ENCODE measurements around the gene RBM17.

Gene RBM17

DNA sequence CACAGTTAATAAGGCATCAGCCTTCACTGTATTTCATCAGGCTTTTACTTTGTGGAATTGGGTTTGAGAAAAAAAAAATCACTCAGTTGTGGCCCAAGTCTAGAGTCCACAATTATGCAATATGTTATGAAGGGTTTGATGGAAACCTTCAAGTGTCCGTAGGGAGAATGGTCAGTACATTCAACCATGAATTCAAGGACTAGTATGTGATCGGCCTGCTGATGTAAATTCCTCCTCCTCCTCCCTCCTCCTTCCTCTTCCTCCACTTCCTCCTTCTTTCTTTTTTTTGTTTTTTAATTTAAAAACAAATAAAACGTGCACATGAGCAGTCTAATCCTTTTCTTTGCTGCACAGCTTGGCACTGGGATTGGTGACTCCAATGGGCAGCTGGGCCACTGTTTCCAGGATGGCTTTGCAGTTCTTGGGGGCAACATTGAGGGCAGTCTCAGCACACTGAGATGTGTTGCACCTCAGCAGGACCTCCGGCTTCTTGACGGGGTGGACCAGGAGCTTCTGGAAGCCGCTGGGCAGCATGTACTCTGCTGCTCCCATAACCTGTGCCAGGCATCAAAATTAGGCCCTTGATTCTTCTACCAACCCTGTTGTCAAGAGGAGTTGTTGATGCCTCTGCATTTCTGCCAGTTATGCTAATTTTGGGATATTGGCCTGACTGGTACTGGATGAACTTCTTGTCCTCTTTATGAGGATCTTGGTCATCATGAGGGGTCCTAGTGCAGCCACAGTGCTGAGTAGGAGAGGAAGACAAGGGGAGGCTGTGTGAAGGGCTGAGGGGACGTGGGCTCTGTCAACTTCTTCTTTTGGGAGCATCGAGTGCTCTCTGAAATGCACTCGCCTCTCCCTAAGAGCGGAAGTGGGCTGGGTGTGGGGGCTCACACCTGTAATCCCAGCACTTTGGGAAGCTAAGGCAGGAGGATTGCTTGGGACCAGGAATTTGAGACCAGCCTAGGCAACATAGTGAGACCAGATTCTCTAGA, 17.4 kb upstream of the RBM17 start:
- no peak for DNase-seq (ENCODE audit: extremely low read depth, low read depth)

DNA sequence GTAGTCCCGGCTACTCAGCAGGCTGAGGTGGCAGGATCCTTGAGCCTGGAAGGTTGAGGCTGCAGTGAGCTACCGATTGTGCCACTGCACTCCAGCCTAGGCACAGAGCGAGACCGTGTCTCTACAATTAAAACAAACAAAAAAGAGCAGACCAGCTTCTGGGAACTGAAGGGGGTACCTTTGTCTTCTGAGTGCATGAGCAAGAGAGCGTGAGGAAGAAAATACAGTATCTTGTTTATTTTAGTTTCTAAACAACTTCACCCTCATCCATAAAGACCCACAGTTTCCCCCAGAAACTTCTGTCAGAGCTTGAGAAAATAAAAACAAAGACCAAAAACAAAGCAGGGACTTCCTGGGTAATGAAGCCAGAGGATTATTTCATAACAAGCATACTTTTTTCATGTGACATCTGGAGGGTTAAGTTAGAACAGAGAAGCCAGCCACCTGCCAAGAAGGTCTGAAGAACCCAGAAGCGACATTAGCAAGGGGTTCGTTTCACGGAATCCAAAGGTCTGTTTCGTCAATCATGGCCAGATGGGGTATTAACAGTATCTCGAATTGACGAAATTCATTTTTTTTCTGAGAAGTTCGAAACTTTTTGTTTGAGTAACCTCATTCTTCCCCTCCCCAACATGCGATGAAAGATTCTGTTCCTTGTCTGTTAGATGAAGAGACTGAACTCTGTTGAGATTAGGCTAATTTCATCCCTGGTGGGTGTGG, 16.5 kb upstream of the RBM17 start:
- DNase-seq (ENCODE audit: extremely low read depth, low read depth) = no peak
- TF ChIP-seq, protein P1, sequence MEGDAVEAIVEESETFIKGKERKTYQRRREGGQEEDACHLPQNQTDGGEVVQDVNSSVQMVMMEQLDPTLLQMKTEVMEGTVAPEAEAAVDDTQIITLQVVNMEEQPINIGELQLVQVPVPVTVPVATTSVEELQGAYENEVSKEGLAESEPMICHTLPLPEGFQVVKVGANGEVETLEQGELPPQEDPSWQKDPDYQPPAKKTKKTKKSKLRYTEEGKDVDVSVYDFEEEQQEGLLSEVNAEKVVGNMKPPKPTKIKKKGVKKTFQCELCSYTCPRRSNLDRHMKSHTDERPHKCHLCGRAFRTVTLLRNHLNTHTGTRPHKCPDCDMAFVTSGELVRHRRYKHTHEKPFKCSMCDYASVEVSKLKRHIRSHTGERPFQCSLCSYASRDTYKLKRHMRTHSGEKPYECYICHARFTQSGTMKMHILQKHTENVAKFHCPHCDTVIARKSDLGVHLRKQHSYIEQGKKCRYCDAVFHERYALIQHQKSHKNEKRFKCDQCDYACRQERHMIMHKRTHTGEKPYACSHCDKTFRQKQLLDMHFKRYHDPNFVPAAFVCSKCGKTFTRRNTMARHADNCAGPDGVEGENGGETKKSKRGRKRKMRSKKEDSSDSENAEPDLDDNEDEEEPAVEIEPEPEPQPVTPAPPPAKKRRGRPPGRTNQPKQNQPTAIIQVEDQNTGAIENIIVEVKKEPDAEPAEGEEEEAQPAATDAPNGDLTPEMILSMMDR (IDR thresholded peaks at IDR 0.05; ENCODE audit: low read depth, low read length) = no peak

More for the DNA sequence above, 17.4 kb upstream of the RBM17 start:
- TF ChIP-seq, protein P1 (IDR thresholded peaks at IDR 0.05; ENCODE audit: low read depth, low read length) = no peak

DNA sequence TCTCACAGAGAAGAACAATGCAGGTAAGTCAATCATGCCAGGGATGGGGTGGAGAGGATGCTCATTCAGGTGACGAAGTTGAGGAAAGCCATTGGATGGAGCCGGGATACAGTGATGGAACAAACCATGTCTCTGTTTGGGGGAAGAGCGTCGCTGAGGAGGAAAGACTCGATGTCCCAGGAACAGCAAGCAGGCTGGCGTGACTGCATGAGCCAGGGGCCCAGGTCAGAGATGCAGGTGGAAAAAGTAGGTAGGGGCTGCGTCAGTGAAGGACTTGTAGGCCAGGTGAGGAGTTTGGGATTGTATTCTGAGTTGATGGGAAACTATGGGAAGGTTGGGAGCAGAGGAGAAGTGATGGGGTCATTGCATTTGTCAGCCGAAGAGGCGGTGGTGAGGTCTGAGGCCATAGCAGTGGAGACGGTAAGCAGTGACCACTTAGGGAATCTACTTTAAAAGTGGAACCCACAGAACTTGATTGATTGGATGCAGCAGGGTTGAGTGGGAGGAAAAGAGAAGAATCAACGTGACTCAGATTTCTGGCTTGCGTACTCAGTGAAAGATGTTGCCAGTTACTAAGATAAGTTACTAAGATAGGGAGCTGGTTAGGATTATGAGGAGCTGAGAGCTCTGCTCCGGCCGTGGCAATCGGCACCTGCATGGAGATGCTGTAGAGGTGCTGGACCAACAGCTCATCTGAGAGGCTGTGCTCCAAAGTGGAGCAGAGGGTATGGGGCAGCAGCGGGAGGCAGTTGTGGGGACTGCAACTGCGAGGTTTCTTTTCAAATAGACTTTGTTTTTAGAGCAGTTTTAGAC, 14.1 kb upstream of the RBM17 start:
- DNase-seq (ENCODE audit: extremely low read depth, low read depth) = no peak
- TF ChIP-seq, protein P1 (IDR thresholded peaks at IDR 0.05; ENCODE audit: low read depth, low read length) = no peak

DNA sequence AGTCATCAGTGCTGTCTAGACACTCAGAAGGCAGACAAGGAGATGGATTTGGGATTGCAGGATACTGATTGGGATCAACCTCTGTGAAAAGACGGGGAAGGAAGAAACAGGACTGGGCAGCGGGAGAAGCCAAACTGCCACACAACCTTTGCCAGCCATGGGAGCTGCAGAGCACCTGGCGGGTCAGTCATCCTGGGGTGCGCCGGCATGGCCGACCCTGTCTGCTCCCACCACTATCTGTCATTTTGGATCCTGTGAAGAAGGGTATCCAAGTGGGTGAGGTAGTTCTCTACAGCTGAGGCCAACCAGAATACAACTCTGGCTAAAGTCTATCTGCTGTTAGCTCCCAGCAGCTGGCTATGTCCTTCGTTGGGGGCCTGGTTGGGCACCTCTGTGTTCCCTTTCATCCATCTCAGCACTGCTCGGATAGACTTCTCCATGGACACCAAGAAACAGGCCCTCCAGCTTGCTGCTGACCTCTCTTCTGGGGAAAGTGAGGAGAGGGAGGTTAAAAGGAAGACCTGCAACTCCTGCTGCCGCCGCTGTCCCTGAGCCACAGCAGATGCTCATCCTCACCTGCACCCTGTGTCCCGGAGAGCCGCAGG, 11.7 kb upstream of the RBM17 start:
- DNase-seq (ENCODE audit: extremely low read depth, low read depth) = no peak
- TF ChIP-seq, protein P1 (IDR thresholded peaks at IDR 0.05; ENCODE audit: low read depth, low read length) = no peak

DNA sequence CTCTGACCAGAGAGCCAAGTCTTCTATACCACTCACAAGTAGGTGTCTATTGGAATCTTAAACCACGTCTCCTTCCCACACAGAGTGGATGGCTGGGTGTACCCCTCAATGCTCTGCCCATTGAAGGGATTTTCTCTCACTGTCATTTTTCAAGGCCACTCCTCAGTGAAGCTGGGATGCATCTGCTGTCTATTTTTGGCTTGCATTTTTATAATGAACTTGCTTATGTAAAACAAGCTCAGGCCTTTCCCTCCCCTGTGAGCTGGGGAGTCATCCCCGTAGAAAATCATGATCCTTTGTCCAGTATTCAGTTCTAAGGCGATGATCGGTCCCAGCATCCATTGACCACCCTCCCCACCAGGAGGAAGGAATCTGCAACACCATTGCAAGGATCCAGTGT, 9.8 kb upstream of the RBM17 start:
- DNase-seq (ENCODE audit: extremely low read depth, low read depth) = no peak
- TF ChIP-seq, protein P1 (IDR thresholded peaks at IDR 0.05; ENCODE audit: low read depth, low read length) = no peak

DNA sequence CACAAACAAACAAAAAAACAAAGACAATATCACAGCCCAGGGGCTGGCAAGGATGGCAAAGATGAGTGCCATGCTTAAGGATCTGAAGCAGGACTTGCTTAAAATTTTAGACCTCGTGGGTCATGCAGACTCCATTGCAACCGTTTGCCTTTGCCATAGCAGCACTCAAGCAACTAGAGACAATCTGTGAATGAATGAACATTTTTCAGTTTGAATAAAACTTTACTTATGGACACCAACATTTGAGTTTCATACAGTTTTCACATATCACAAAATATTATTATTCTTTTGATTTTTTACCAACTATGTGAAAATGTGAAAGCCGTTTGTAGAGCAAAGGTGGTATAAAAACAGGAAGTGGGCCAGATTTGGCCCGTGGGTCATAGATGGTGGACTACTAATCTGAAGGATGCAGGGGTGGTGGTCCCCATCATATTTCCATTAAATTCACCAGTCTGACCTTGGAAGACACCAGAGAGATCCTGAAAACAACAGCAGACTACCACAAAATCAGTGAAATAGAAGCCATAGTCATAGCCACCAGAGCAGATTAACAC, 8.3 kb upstream of the RBM17 start:
- DNase-seq (ENCODE audit: extremely low read depth, low read depth) = no peak
- TF ChIP-seq, protein P1 (IDR thresholded peaks at IDR 0.05; ENCODE audit: low read depth, low read length) = no peak
